Measurements from ENCODE around the gene ANXA4. TPM values are rescaled to one million over a fixed set of nuclear protein-coding genes. Genes with fewer than 3 reads are reported as not detected.

ANXA4 gene
- total and polyA plus RNA-seq, 2 of the 13 experiments (the other 11 are each of a cell fraction or from before 2014, with no cell fraction given) = 155 to 168 TPM

- TF ChIP-seq ZNF142 (CRISPR knock-in tag; IDR thresholded peaks at IDR 0.05) (no peak), ZNF784 (CRISPR knock-in tag; IDR thresholded peaks at IDR 0.05; ENCODE audit: borderline replicate concordance) (no peak)
These were observed 106.4 kb downstream of the ANXA4 start (continued) for GRCh38 chr2:69848186-69848790.

GRCh38 chr2:69858261-69858660 is 116.3 kb downstream of the ANXA4 start:
- BruUV-seq (replicated peaks) = no TSS peak
- H2AFZ ChIP-seq (ENCODE audit: low read length) = no peak overlapping the region
- H3K27me3 ChIP-seq (ENCODE audit: control insufficient read depth in 1 of 2, insufficient read depth in 2 of 2, low read length in 2 of 2) = no peaks in the 10 kb centered on the region
- no peaks in the 10 kb centered on the region for H3K9me3 ChIP-seq (ENCODE audit: low read length)
- no peaks in the 10 kb centered on the region for H3K4me1 ChIP-seq (ENCODE audit: insufficient read depth, low read length)
- H3K27ac ChIP-seq (ENCODE audit: extremely low read length, insufficient read depth, low read length) = no peak overlapping the region
- intact Hi-C loops (cut with micrococcal nuclease; ENCODE audit: unreplicated experiment) = no loop called here
- peaks cover 4 to 40% of the 10 kb centered on the region in 2 experiments; a peak in 4 of 5 replicates for H3K36me3 ChIP-seq (replicated peaks in 1 of 2; ENCODE audit: control insufficient read depth in 1 of 2, insufficient read depth in 2 of 2, low read length in 2 of 2)
- H3K4me3 ChIP-seq (replicated peaks in 1 of 3; ENCODE audit: insufficient read depth in 1 of 3, low read depth in 2 of 3, low read length in 3 of 3) = no peak overlapping the region
- no peaks in the 10 kb centered on the region for H4K20me1 ChIP-seq (ENCODE audit: insufficient read depth, low read length)
- ChIA-PET POLR2A (no interaction called here), CTCF (ENCODE audit: low intra/inter-chr PET ratio, low total read pairs) (no interaction called here)
- 96% methylated on average over 2 of the region's 2 CpGs for WGBS (ENCODE audit: low lambda C conversion rate)
- DNase-seq (ENCODE audit: low spot score) (no peak), FAIRE-seq (no peak), ATAC-seq (no peak)
- no peak overlapping the region for H3K4me2 ChIP-seq (ENCODE audit: low read depth, low read length)
- H3K9ac ChIP-seq (ENCODE audit: insufficient read depth, low read depth, low read length) = no peak overlapping the region
- H3K79me2 ChIP-seq (ENCODE audit: insufficient read depth, low read length) = no peaks in the 10 kb centered on the region
- in situ Hi-C loops (cut with HindIII; ENCODE audit: extremely low pct_ligation_motif_present, low pct_unique_long_range_greater_than_20kb) = no loop called here
- TF ChIP-seq JUN (CRISPR knock-in tag; IDR thresholded peaks at IDR 0.05) = no peak
- no peak for TF ChIP-seq TARDBP (CRISPR knock-in tag; IDR thresholded peaks at IDR 0.05)
- TF ChIP-seq MYNN (CRISPR knock-in tag; IDR thresholded peaks at IDR 0.05; ENCODE audit: low read depth) = no peak
- no peak for TF ChIP-seq ZGPAT (CRISPR knock-in tag; IDR thresholded peaks at IDR 0.05)
- no peak for TF ChIP-seq ZBTB2 (CRISPR knock-in tag; IDR thresholded peaks at IDR 0.05; ENCODE audit: low read depth)
- TF ChIP-seq ZSCAN12 (CRISPR knock-in tag; IDR thresholded peaks at IDR 0.05) = no peak
- no peak for TF ChIP-seq ZNF670 (CRISPR knock-in tag; IDR thresholded peaks at IDR 0.05; ENCODE audit: borderline replicate concordance)
- no peak for TF ChIP-seq LBX2 (CRISPR knock-in tag; IDR thresholded peaks at IDR 0.05; ENCODE audit: borderline replicate concordance)

Data from HepG2 (cell line).